Measurements from ENCODE around the gene NEUROD6. TPM values are rescaled to one million over a fixed set of nuclear protein-coding genes. Genes with fewer than 3 reads are reported as not detected.

NEUROD6 gene
- total RNA-seq, 2 experiments from 2014 or later = not detected

DNA sequence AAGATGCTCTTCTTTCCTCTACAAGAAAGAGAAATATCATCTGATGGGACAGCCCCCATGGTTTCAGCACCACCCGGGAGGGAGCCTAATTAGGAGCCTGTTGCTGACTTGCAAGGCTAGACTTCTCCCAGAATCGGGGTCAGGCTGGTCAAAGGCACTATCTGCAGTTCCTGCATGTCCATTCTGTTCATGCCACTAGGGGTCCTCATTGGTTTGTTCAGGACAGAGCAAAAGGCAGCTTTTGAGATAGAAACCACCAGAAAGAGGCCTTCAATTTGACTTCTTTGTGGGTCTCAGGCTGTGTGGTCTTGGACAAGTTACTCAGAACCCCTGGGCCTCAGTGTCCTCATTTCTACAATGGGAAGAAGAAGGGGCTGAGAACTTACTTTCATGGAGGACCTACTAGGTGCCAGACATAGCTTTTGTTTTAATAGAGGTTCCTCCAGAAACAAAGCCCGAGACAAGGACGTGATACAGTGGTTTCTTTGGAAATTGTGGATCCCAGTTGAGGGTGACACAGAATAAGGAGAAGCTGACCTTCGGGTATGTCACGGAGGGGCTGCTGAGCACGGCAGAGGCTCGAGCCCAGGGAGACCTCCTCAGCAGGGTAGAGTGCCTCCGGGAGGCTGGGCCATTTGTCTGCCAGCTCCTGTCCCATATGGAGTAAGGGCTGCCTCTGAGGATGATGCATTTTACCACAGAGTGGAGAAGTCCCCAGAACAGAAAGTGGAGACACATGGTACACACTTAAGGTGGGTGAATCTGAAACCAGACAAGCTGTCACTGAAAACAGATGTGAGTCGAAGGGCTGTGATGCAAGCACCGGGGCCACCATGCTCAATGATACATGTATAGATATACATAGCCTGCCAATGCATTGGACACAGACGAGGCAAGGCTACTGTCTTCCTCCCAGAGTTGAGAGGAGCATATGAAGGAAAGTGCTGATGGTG, 33.1 kb upstream of the NEUROD6 start:
- Histone ChIP-seq H3K9me3 (ENCODE audit: low read length) (no peaks in the 10 kb centered on the region), H2AFZ (ENCODE audit: low read length) (no peak overlapping the region), H3K27ac (ENCODE audit: low read depth, low read length, poor library complexity, severe bottlenecking) (no peak overlapping the region), H3K4me2 (ENCODE audit: low read length) (no peak overlapping the region), H3K79me2 (ENCODE audit: insufficient read depth, low read depth, low read length) (no peaks in the 10 kb centered on the region), H3K36me3 (ENCODE audit: insufficient read depth, low read length) (no peaks in the 10 kb centered on the region), H3K4me3 (ENCODE audit: low read depth, low read length, poor library complexity, severe bottlenecking) (no peak overlapping the region), H3K9me2 (ENCODE audit: insufficient read depth, low read length) (no peaks in the 10 kb centered on the region), H4K20me1 (ENCODE audit: insufficient read depth, low read length) (no peaks in the 10 kb centered on the region), H3K4me1 (ENCODE audit: insufficient read depth, low read length, poor library complexity, severe bottlenecking) (no peaks in the 10 kb centered on the region)
- intact Hi-C loops (cut with micrococcal nuclease; ENCODE audit: unreplicated experiment) = loop anchor here (10.0 kb wide), 1 partner anchor 361 kb away; no protein-coding TSS in a partner anchor
- POLR2A ChIA-PET = interaction anchor here (0.7 kb wide), 1 partner anchor 197 kb away, joined by 3 read pairs; no protein-coding TSS in a partner anchor
- TF ChIP-seq, protein P1, sequence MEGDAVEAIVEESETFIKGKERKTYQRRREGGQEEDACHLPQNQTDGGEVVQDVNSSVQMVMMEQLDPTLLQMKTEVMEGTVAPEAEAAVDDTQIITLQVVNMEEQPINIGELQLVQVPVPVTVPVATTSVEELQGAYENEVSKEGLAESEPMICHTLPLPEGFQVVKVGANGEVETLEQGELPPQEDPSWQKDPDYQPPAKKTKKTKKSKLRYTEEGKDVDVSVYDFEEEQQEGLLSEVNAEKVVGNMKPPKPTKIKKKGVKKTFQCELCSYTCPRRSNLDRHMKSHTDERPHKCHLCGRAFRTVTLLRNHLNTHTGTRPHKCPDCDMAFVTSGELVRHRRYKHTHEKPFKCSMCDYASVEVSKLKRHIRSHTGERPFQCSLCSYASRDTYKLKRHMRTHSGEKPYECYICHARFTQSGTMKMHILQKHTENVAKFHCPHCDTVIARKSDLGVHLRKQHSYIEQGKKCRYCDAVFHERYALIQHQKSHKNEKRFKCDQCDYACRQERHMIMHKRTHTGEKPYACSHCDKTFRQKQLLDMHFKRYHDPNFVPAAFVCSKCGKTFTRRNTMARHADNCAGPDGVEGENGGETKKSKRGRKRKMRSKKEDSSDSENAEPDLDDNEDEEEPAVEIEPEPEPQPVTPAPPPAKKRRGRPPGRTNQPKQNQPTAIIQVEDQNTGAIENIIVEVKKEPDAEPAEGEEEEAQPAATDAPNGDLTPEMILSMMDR (conservative IDR thresholded peaks at IDR 0.05; ENCODE audit: low read length) = peak; percentile 79
- no peak for TF ChIP-seq EZH2phosphoT487 (IDR thresholded peaks at IDR 0.05; ENCODE audit: borderline replicate concordance, low read depth, low read length)
- DNase-seq (ENCODE audit: low spot score) = peak; percentile 47
- CTCF ChIA-PET (ENCODE audit: unreplicated experiment) = no interaction called here
- no TSS peak for BruUV-seq (replicated peaks)

DNA sequence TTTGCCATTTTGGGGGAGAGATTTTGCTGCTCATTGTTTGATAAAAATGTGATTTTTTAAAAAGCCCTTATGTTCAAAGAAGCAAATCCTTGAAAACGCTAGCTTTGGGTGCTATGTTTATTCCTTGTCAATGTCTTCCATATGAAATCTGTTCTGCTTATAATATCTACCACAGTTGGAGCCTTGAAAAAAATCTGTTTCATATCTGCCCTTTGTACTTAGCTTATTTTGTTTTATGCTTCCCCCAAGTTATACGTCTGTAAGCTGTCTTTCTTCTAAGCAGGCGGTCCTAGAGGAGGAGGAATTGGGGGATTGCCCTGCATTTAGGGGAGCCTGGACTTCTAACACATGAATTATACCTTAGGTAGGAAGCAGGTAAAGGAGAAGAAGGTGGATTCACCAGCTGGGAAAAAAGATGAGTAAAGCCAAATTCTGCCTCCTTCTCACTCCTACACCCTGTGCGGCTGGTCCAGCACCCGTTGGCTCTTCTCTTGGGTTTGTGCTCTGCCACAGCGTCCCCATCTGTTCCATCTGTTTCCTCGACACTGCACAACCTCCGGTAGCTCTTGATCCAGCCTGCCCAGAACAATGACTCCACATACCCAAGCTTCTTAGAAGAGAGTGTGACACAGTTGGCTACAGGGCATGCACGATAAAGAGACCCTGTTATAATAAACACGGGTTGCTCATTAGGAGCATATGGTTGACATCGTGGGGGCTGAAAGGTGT, 31.9 kb upstream of the NEUROD6 start:
- Histone ChIP-seq H2AFZ (ENCODE audit: low read length) (no peak overlapping the region), H3K79me2 (ENCODE audit: insufficient read depth, low read depth, low read length) (no peaks in the 10 kb centered on the region), H3K4me3 (ENCODE audit: low read depth, low read length, poor library complexity, severe bottlenecking) (no peak overlapping the region), H3K9me2 (ENCODE audit: insufficient read depth, low read length) (no peaks in the 10 kb centered on the region), H3K4me1 (ENCODE audit: insufficient read depth, low read length, poor library complexity, severe bottlenecking) (no peaks in the 10 kb centered on the region), H4K20me1 (ENCODE audit: insufficient read depth, low read length) (no peaks in the 10 kb centered on the region), H3K4me2 (ENCODE audit: low read length) (no peak overlapping the region), H3K27ac (ENCODE audit: low read depth, low read length, poor library complexity, severe bottlenecking) (no peak overlapping the region), H3K36me3 (ENCODE audit: insufficient read depth, low read length) (no peaks in the 10 kb centered on the region), H3K9me3 (ENCODE audit: low read length) (no peaks in the 10 kb centered on the region)
- POLR2A ChIA-PET = no interaction called here
- intact Hi-C loops (cut with micrococcal nuclease; ENCODE audit: unreplicated experiment) = loop anchor here (10.0 kb wide), 1 partner anchor 362 kb away; no protein-coding TSS in a partner anchor
- DNase-seq (ENCODE audit: low spot score) = no peak
- TF ChIP-seq EZH2phosphoT487 (IDR thresholded peaks at IDR 0.05; ENCODE audit: borderline replicate concordance, low read depth, low read length) = no peak
- TF ChIP-seq, protein P1 (conservative IDR thresholded peaks at IDR 0.05; ENCODE audit: low read length) = no peak
- no TSS peak for BruUV-seq (replicated peaks)
- CTCF ChIA-PET (ENCODE audit: unreplicated experiment) = no interaction called here
